Heart right ventricle (tissue), 16 donors: Measurements from ENCODE around the gene DQX1. TPM values are rescaled to one million over a fixed set of nuclear protein-coding genes. Genes with fewer than 3 reads are reported as not detected.

ENCODE experiments used
- ATAC-seq, 8 donors: fragments of 200-7000 bp; cut with Tn5 transposase; one replicate each; pipeline ENCODE4 v1.9.1; 2020; ENCODE audit warnings: mild to moderate bottlenecking in 8 of 8, moderate library complexity in 8 of 8, moderate number of reproducible peaks in 1 of 8
- DNase-seq, 2 donors: peaks; one replicate each; pipeline ENCODE4 v3.0.0-alpha.2; 2020
- H3K27ac ChIP-seq, 10 donors: fragments of 200-600 bp; sonication (generic) in 2 of 10; one replicate each; pipeline versions ENCODE4 v1.5.0 to v1.8.0; 2020 to 2022; ENCODE audit warnings: mild to moderate bottlenecking in 3 of 10
- H3K27me3 ChIP-seq, 7 donors: fragments of 200-600 bp; one replicate each; pipeline ENCODE4 v1.8.0; 2021 to 2022; ENCODE audit warnings: mild to moderate bottlenecking in 2 of 7
- H3K36me3 ChIP-seq, 9 donors: fragments of 200-600 bp; sonication (generic) in 1 of 9; one replicate each; pipeline versions ENCODE4 v1.5.0 to v1.8.0; 2020 to 2022; ENCODE audit warnings: mild to moderate bottlenecking in 2 of 9
- H3K4me1 ChIP-seq, 9 donors: fragments of 200-600 bp; sonication (generic) in 1 of 9; one replicate each; pipeline versions ENCODE4 v1.5.0 to v1.8.0; 2020 to 2022; ENCODE audit warnings: mild to moderate bottlenecking in 4 of 9
- H3K4me3 ChIP-seq, 10 donors: fragments of 200-600 bp; sonication (generic) in 2 of 10; one replicate each; pipeline versions ENCODE4 v1.5.0 to v1.8.0; 2020 to 2022; ENCODE audit warnings: mild to moderate bottlenecking in 7 of 10, moderate library complexity in 2 of 10
- H3K9me3 ChIP-seq, 11 donors: fragments of 200-600 bp in 10 of 11; sonication (generic) in 2 of 11; one replicate each; pipeline versions ENCODE4 v1.5.0 to v1.8.0; 2013 to 2022; ENCODE audit warnings: mild to moderate bottlenecking in 2 of 11, control low read depth in 1 of 11, moderate library complexity in 1 of 11
- WGBS, 2 donors: extraction: QIAGEN DNeasy Blood & Tissue Kit; methylation state at CpG; one replicate each; pipeline ENCODE4 v1.1.7; 2013; ENCODE audit warnings: inconsistent platforms in 1 of 2; 5-methylcytosine and 5-hydroxymethylcytosine counted together
- intact Hi-C, 10 donors: fragments of 100-400 bp; cut with DNase I; formaldehyde crosslinking; loops; one replicate each; pipeline versions ENCODE4 v1.11.1 to v1.14.2; 2022
- polyA plus RNA-seq, 2 donors: library from polyadenylated mRNA; stranded (reverse); fragments of 200-250 nt; gene quantifications; one replicate each; pipeline ENCODE4 v1.2.3, GENCODE V29; 2013
- total RNA-seq, 10 donors: library from RNA; stranded (reverse); fragmentation: NEBNext Ultra II Directional in 3 of 10; extraction: Animal tissue kit (Norgen Biotek cat#: 25700) in 3 of 10; gene quantifications; one replicate each; pipeline versions ENCODE4 v1.2.1 to v1.2.4, GENCODE V29; 2021 to 2023
- TF ChIP-seq, protein P1 (sequence below), 9 donors: fragments of 200-600 bp; sonication (generic) in 2 of 9; IDR thresholded peaks; one replicate each; pipeline versions ENCODE4 v1.5.0 to v1.8.0; 2021 to 2022; ENCODE audit warnings: antibody characterized with exemption in 9 of 9, mild to moderate bottlenecking in 5 of 9, moderate library complexity in 1 of 9
- donor health status: Arrhythmogenic right ventricular cardiomyopathy.
- donor health status: ischemic (EF 13 %, LVEDD 7.1; RV severe dilation, severe dysfunction).
- donor health status: healthy with polysubstance abuse.
- donor health status: DM: no; HTN: yes; CAD: no.
- donor health status: DM: no; HTN: no; CAD: no.
- donor health status: ischemic (EF 25% LVEDD 6.9; RV normal size, moderate dysfunction).
- donor health status: ischemic (EF 25% LVEDD 5.7; RV mildly dilated, moderate dysfunction).
- donor health status: healthy.
- donor health status: DM: yes; HTN: yes; CAD: no.
- donor health status: Ischemic cardiomyopathy.
- donor health status: ischemic (EF 35%, LVEDD 5.7; RV mildly dilated, moderate dysfunction).
- donor health status: nonischemic (EF 11% LVEDD 7.7; RV severe dilation, severe dysfunction).
- donor health status: DM: yes; HTN: yes; CAD: no.
- donor health status: PGD.
- donor health status: ischemic (EF 29% LVEDD 5.4; RV normal size, mild dysfunction).
- donor health status: nonischemic (EF 23%, LVEDD 6.1; RV moderate dilation, normal function).

DQX1 gene
- total and polyA plus RNA-seq, 12 donors: 0.03 to 0.65 TPM; not detected in 10

DNA sequence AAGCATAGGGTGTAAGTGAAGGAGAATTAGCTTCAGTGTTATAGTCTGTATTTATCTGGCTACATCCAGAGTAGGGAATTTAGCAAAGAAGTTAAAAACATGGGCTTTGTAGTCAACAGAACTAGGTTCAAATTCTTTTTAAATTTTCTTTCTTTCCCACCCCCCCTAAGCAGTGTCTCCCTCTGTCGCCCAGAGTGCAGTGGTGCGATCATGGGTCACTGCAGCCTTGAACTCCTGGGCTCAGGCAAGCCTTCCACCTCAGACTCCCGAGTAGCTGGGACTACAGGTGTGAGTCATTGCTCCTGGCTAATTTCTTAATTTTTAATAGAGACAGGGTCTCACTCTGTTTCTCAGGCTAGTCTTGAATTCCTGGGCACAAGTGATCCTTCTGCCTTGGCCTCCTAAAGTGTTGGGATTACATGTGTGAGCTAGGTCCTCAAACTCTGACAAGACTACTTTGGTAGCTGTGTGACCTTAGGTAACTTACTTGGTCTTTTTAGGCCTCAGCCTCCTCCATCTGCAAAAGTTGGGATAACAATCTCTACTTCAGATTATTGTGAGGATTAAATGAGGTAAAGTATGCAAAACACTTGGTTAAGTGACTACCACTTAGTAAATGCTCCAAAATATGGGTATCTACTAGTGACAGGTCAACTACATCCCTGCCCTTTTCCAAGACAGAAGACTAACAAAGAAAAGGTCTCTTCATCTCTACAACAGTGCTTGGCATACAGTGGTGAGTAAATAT, 46.3 kb upstream of the DQX1 start:
- WGBS, 2 donors: 70 to 80% methylated on average over 3 of the region's 3 CpGs
- TF ChIP-seq, protein P1, sequence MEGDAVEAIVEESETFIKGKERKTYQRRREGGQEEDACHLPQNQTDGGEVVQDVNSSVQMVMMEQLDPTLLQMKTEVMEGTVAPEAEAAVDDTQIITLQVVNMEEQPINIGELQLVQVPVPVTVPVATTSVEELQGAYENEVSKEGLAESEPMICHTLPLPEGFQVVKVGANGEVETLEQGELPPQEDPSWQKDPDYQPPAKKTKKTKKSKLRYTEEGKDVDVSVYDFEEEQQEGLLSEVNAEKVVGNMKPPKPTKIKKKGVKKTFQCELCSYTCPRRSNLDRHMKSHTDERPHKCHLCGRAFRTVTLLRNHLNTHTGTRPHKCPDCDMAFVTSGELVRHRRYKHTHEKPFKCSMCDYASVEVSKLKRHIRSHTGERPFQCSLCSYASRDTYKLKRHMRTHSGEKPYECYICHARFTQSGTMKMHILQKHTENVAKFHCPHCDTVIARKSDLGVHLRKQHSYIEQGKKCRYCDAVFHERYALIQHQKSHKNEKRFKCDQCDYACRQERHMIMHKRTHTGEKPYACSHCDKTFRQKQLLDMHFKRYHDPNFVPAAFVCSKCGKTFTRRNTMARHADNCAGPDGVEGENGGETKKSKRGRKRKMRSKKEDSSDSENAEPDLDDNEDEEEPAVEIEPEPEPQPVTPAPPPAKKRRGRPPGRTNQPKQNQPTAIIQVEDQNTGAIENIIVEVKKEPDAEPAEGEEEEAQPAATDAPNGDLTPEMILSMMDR (IDR thresholded peaks at IDR 0.05): no peak
- ATAC-seq (no peak), DNase-seq (no peak)
- no peaks in the 10 kb centered on the region for H3K36me3 ChIP-seq
- H3K4me3 ChIP-seq: no peak overlapping the region
- peaks cover 0 to 58% (median 0%) of the 10 kb centered on the region in 9 donors for H3K4me1 ChIP-seq
- H3K27me3 ChIP-seq: peaks cover 0 to 4% (median 0%) of the 10 kb centered on the region in 7 donors
- intact Hi-C loops: no loop called here
- H3K9me3 ChIP-seq: no peaks in the 10 kb centered on the region
- no peak overlapping the region for H3K27ac ChIP-seq

DNA sequence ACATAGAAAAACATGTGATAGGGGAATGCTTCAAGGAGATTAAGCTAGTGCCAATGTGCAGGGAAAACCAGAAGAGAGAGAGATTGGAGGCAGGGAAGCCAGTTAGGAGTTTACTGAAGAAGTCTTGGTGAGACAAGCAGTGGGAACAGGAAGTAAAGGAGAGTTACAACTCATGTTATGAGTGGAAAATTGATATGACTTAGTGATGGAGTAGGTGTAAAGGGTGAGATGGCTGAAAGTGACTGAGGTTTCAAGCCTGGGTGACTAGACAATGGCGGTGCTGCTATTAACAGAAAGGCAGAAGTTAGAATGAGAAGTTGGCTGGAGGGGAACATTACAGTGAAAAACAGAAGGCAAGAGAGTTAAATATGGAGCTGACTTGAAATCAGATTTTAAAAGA, 45.0 kb upstream of the DQX1 start:
- no peak for DNase-seq
- ATAC-seq: no peak
- intact Hi-C loops: no loop called here
- TF ChIP-seq, protein P1 (IDR thresholded peaks at IDR 0.05): no peak
- Histone ChIP-seq H3K4me3 (no peak overlapping the region), H3K27ac (peak overlapping the region in 1 of 10 donors; percentile 3), H3K4me1 (peaks cover 0 to 55% (median 0%) of the 10 kb centered on the region in 9 donors), H3K9me3 (no peaks in the 10 kb centered on the region), H3K36me3 (no peaks in the 10 kb centered on the region), H3K27me3 (peaks cover 0 to 4% (median 0%) of the 10 kb centered on the region in 7 donors)
- 76 to 82% methylated on average over 1 of the region's 1 CpG for WGBS, 2 donors

DNA sequence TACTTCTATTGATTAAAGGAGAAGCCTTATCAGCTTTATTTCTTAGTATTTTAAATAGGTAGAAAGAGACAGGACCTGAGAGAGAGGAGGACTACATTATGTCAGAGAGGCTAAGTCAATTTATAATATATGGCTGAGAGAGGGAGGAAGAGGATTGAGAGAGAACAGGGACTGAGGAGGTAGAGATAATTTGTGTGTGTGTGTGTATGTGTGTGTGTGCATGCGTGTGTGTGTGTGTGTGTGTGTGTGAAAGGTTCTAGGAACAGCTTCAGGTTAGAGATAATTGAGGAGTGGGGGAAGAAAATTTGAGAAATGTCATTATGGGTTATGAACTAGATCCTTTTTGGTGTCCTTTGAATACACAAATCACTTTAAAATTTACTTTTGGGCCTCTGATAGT, 43.7 kb upstream of the DQX1 start:
- Histone ChIP-seq H3K9me3 (no peaks in the 10 kb centered on the region), H3K4me1 (peaks cover 0 to 48% (median 0%) of the 10 kb centered on the region in 9 donors), H3K4me3 (no peak overlapping the region), H3K27me3 (peaks cover 0 to 8% (median 0%) of the 10 kb centered on the region in 7 donors), H3K27ac (no peak overlapping the region), H3K36me3 (no peaks in the 10 kb centered on the region)
- intact Hi-C loops: no loop called here
- ATAC-seq (no peak), DNase-seq (no peak)
- TF ChIP-seq, protein P1 (IDR thresholded peaks at IDR 0.05): no peak
- 77 to 95% methylated on average over 1 of the region's 1 CpG for WGBS, 2 donors

DNA sequence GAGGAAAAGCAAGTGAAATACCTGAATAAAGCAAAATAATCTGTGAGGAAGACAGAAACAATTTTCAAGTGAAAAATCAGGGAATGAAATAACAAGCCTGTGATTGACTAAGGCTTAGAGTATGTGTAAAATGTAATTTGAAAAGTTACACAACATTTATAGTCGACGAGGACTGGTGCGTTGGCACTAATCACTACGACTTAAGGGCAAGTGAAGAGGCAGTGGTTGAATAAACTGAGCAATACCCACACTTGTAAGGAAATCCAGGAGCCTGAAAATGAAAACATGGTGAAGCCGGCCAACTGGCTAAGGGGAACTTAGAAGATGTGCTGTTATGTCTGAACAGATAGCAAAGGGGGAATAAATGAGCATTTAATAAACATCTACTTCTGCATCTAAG, 41.9 kb upstream of the DQX1 start:
- DNase-seq: no peak
- H3K27me3 ChIP-seq: peaks cover 0 to 24% (median 4%) of the 10 kb centered on the region in 7 donors
- no peak for ATAC-seq
- H3K4me1 ChIP-seq: peaks cover 0 to 33% (median 0%) of the 10 kb centered on the region in 9 donors
- no peaks in the 10 kb centered on the region for H3K36me3 ChIP-seq
- intact Hi-C loops: no loop called here
- no peak overlapping the region for H3K27ac ChIP-seq
- H3K4me3 ChIP-seq: no peak overlapping the region
- 85 to 92% methylated on average over 5 of the region's 5 CpGs for WGBS, 2 donors
- H3K9me3 ChIP-seq: no peaks in the 10 kb centered on the region
- TF ChIP-seq, protein P1 (IDR thresholded peaks at IDR 0.05): no peak
